HepG2 (cell line): Measurements from ENCODE around the gene ARID1A. TPM values are rescaled to one million over a fixed set of nuclear protein-coding genes. Genes with fewer than 3 reads are reported as not detected.

Source experiments
- ATAC-seq: fragments of 200-7000 bp; cut with Tn5 transposase; 3 replicates; pipeline ENCODE4 v1.9.1; 2020; ENCODE audit warnings: mild to moderate bottlenecking, moderate library complexity
- BruUV-seq: library from RNA; stranded (reverse); fragments of 400-500 nt; replicated peaks from 2 replicates; lab custom pipeline; 2021; lab: Mats Ljungman, UMichigan
- CTCF ChIA-PET: fragments of 300-600 bp; formaldehyde crosslinking; extraction: SDS; loops from one replicate; lab custom pipeline; 2021; ENCODE audit warnings: low total read pairs, inconsistent platforms, low intra/inter-chr PET ratio; lab: Yijun Ruan, JAX
- POLR2A ChIA-PET: fragments of 350-600 bp; sonication (Branson Sonifier 250); formaldehyde crosslinking; loops from one replicate; lab custom pipeline; 2020; ENCODE audit warnings: antibody characterized with exemption, inconsistent platforms; lab: Yijun Ruan, JAX
- DNase-seq: peaks from one replicate; pipeline ENCODE4 v3.0.0-alpha.2; 2015; ENCODE audit warnings: low spot score
- FAIRE-seq: peaks from 3 replicates; lab custom pipeline; 2011; peaks lifted over from hg19 to GRCh38; lab: Jason Lieb, UNC
- H2AFZ ChIP-seq: one replicate; pipeline ENCODE4 v1.6.1; 2011; ENCODE audit warnings: low read length, inconsistent platforms
- H3K27ac ChIP-seq: fragments of 300-600 bp; 3 replicates; pipeline ENCODE4 v1.8.0; 2011; ENCODE audit warnings: mixed run types, mild to moderate bottlenecking, mixed read lengths, low read length, inconsistent platforms; ENCODE audit not compliant: insufficient read depth; ENCODE audit errors: extremely low read length
- H3K27me3 ChIP-seq, 2 experiments: fragments of 200-600 bp in 1 of 2; 2 replicates in 1 of 2; 3 replicates in 1 of 2; pipeline versions ENCODE4 v1.6.0 to v1.8.0; 2011; ENCODE audit warnings: low read length in 2 of 2, mild to moderate bottlenecking in 2 of 2, moderate library complexity in 2 of 2, inconsistent platforms in 1 of 2; ENCODE audit not compliant: insufficient read depth in 2 of 2, control insufficient read depth in 1 of 2
- H3K36me3 ChIP-seq, 2 experiments: fragments of 200-600 bp in 1 of 2; replicated peaks in 1 of 2; 2 replicates in 1 of 2; 3 replicates in 1 of 2; pipeline versions ENCODE4 v1.5.1 to v1.8.0; 2011; ENCODE audit warnings: low read length in 2 of 2, inconsistent platforms in 1 of 2; ENCODE audit not compliant: insufficient read depth in 2 of 2, control insufficient read depth in 1 of 2
- H3K4me1 ChIP-seq: 2 replicates; pipeline ENCODE4 v1.5.1; 2012; ENCODE audit warnings: low read length, inconsistent platforms; ENCODE audit not compliant: insufficient read depth
- H3K4me2 ChIP-seq: 2 replicates; pipeline ENCODE4 v1.6.0; 2011; ENCODE audit warnings: low read depth, low read length, inconsistent platforms
- H3K4me3 ChIP-seq, 3 experiments: fragments of 200-600 bp in 1 of 3; sonication (generic), shearing (Covaris generic) in 1 of 3; replicated peaks in 1 of 3; 2 replicates each; pipeline ENCODE4 v1.5.1; 2011 to 2016; ENCODE audit warnings: low read length in 3 of 3, inconsistent platforms in 2 of 3, low read depth in 2 of 3, mild to moderate bottlenecking in 2 of 3, control low read depth in 1 of 3, mixed read lengths in 1 of 3; ENCODE audit not compliant: insufficient read depth in 1 of 3
- H3K79me2 ChIP-seq: one replicate; pipeline ENCODE4 v1.6.1; 2011; ENCODE audit warnings: low read length, inconsistent platforms; ENCODE audit not compliant: insufficient read depth
- H3K9ac ChIP-seq: 2 replicates; pipeline ENCODE4 v1.6.0; 2011; ENCODE audit warnings: mild to moderate bottlenecking, low read depth, low read length, inconsistent platforms; ENCODE audit not compliant: insufficient read depth
- H3K9me3 ChIP-seq: 2 replicates; pipeline ENCODE4 v1.5.1; 2012; ENCODE audit warnings: mild to moderate bottlenecking, low read length
- H4K20me1 ChIP-seq: 2 replicates; pipeline ENCODE4 v1.6.0; 2011; ENCODE audit warnings: inconsistent platforms, mild to moderate bottlenecking, low read length, moderate library complexity; ENCODE audit not compliant: insufficient read depth
- ARNTL ChIP-seq: sonication (generic); formaldehyde crosslinking; IDR thresholded peaks from 2 replicates; pipeline ENCODE4 v1.4.0; 2020; ENCODE audit warnings: mild to moderate bottlenecking, missing genetic modification reagents
- ASH2L ChIP-seq: fragments of 300-600, 200-600 bp; sonication (generic); IDR thresholded peaks from 2 replicates; pipeline ENCODE4 v1.7.0; 2017; ENCODE audit warnings: low read depth, mild to moderate bottlenecking, moderate library complexity, mixed read lengths, low read length; ENCODE audit not compliant: insufficient read length
- CEBPB ChIP-seq: IDR thresholded peaks from 2 replicates; pipeline ENCODE4 v1.6.1; 2011; ENCODE audit warnings: low read depth, low read length, improper control_type of control experiment, borderline replicate concordance
- PAXIP1 ChIP-seq: sonication (generic); formaldehyde crosslinking; conservative IDR thresholded peaks from 2 replicates; pipeline ENCODE4 v1.4.0; 2020; ENCODE audit warnings: mild to moderate bottlenecking, missing genetic modification reagents, moderate library complexity
- ZNF224 ChIP-seq: sonication (generic); formaldehyde crosslinking; IDR thresholded peaks from 2 replicates; pipeline ENCODE4 v1.5.0; 2020; ENCODE audit warnings: mild to moderate bottlenecking, missing genetic modification reagents
- ZNF256 ChIP-seq: sonication (generic); formaldehyde crosslinking; conservative IDR thresholded peaks from 2 replicates; pipeline ENCODE4 v1.4.0; 2020; ENCODE audit warnings: missing genetic modification reagents
- ZNF274 ChIP-seq: sonication (generic); formaldehyde crosslinking; IDR thresholded peaks from 2 replicates; pipeline ENCODE4 v1.5.1; 2020; ENCODE audit warnings: mild to moderate bottlenecking, missing genetic modification reagents
- ZNF331 ChIP-seq: sonication (generic); formaldehyde crosslinking; IDR thresholded peaks from 2 replicates; pipeline ENCODE4 v1.4.0; 2020; ENCODE audit warnings: missing genetic modification reagents
- WGBS: methylation state at CpG from one replicate; pipeline ENCODE4 v1.1.6; 2017; ENCODE audit warnings: low lambda C conversion rate; 5-methylcytosine and 5-hydroxymethylcytosine counted together
- in situ Hi-C: cut with HindIII; loops from 2 replicates; pipeline ENCODE4 v1.10.0; 2017; ENCODE audit warnings: low pct_unique_long_range_greater_than_20kb; ENCODE audit not compliant: extremely low pct_ligation_motif_present
- intact Hi-C: fragments of 100-400 bp; cut with micrococcal nuclease; formaldehyde crosslinking; loops from one replicate; pipeline ENCODE4 v1.10.0; 2022; ENCODE audit not compliant: unreplicated experiment
- polyA plus RNA-seq, 8 experiments: library from polyadenylated mRNA; depleted of rRNA in 3 of 8; stranded (reverse) in 7 of 8; unstranded in 1 of 8; fragments of >200 nt; fragmentation: Illumina TruSeq in 4 of 8; extraction: Trizol in 4 of 8; gene quantifications; 2 replicates each; pipeline versions ENCODE4 v1.2.1 to v1.2.3, GENCODE V29; 2011 to 2016; ENCODE audit warnings: low read depth in 4 of 8, missing spikeins in 1 of 8, mixed read lengths in 1 of 8; ENCODE audit not compliant: insufficient read depth in 1 of 8
- total RNA-seq, 5 experiments: library from RNA; depleted of rRNA; stranded (reverse); fragments of >200 nt; fragmentation: Illumina TruSeq; extraction: Trizol; gene quantifications; 2 replicates each; pipeline ENCODE4 v1.2.3, GENCODE V29; 2016; ENCODE audit warnings: low read depth in 1 of 5

Gene ARID1A
- total and polyA plus RNA-seq, 2 of the 13 experiments (the other 11 are each of a cell fraction or from before 2014, with no cell fraction given): 11.9 to 15.9 TPM

GRCh38 chr1:26740952-26741351 lies 45.1 kb downstream of the ARID1A start:
- 94% methylated on average over 5 of the region's 5 CpGs for WGBS
- Histone ChIP-seq H3K4me3 (no peak overlapping the region), H3K27ac (no peak overlapping the region), H3K9me3 (no peaks in the 10 kb centered on the region), H3K36me3 (peaks cover 19 to 76% of the 10 kb centered on the region in 2 experiments), H3K4me1 (peaks cover 13% of the 10 kb centered on the region; the same call in 1 of the 2 replicates), H3K9ac (no peak overlapping the region), H3K27me3 (no peaks in the 10 kb centered on the region), H4K20me1 (no peaks in the 10 kb centered on the region; the same call in 1 of the 2 replicates), H3K4me2 (no peak overlapping the region), H3K79me2 (peaks cover 25% of the 10 kb centered on the region), H2AFZ (no peak overlapping the region)
- CTCF ChIA-PET: no interaction called here
- intact Hi-C loops: no loop called here
- no peak for DNase-seq
- in situ Hi-C loops: no loop called here
- no peak for TF ChIP-seq ARNTL (CRISPR knock-in tag)
- no peak for TF ChIP-seq ZNF331 (CRISPR knock-in tag)
- no peak for TF ChIP-seq ZNF224 (CRISPR knock-in tag)
- TF ChIP-seq ZNF274 (CRISPR knock-in tag): no peak
- no peak for TF ChIP-seq PAXIP1 (CRISPR knock-in tag)
- TF ChIP-seq CEBPB: 0 out of 2 replicates have a peak, but pooled peaks have one; percentile 7
- no peak for TF ChIP-seq ZNF256 (CRISPR knock-in tag)
- TF ChIP-seq ASH2L: no peak
- ATAC-seq: no peak
- no peak for FAIRE-seq
- BruUV-seq: no TSS peak
- POLR2A ChIA-PET: no interaction called here
